Type B pancreatic cell (in vitro differentiated cells): Measurements from ENCODE around the gene CFAP65. TPM values are rescaled to one million over a fixed set of nuclear protein-coding genes. Genes with fewer than 3 reads are reported as not detected.

Experiments
- DNase-seq: peaks from one replicate; pipeline ENCODE4 v3.0.0; 2021; ENCODE audit warnings: mixed read lengths; ENCODE audit not compliant: unreplicated experiment; ENCODE audit errors: extremely low spot score
- H3K27ac Mint-ChIP-seq: 2 replicates; pipeline ENCODE4 v1.8.0; 2021; ENCODE audit warnings: mild to moderate bottlenecking, mixed read lengths
- H3K27me3 Mint-ChIP-seq: 2 replicates; pipeline ENCODE4 v1.8.0; 2021; ENCODE audit warnings: mixed read lengths
- H3K36me3 Mint-ChIP-seq: 2 replicates; pipeline ENCODE4 v1.8.0; 2021; ENCODE audit warnings: mixed read lengths
- H3K4me1 Mint-ChIP-seq: one replicate; pipeline ENCODE4 v1.8.0; 2021; ENCODE audit warnings: mixed read lengths; ENCODE audit not compliant: unreplicated experiment
- H3K4me3 Mint-ChIP-seq: 2 replicates; pipeline ENCODE4 v1.8.0; 2021; ENCODE audit warnings: mild to moderate bottlenecking, mixed read lengths
- H3K9me3 Mint-ChIP-seq: 2 replicates; pipeline ENCODE4 v1.8.0; 2021; ENCODE audit warnings: mixed read lengths
- CTCF ChIP-seq: fragments of 200-600 bp; sonication (generic); conservative IDR thresholded peaks from 2 replicates; pipeline ENCODE4 v1.5.0; 2021; ENCODE audit warnings: antibody characterized with exemption, mild to moderate bottlenecking
- microRNA-seq: library from miRNA; unstranded; fragments of <30 nt; microRNA quantifications from one replicate; pipeline ENCODE4, GENCODE V29; 2020
- total RNA-seq: library from RNA; stranded (reverse); gene quantifications from 2 replicates; pipeline ENCODE4 v1.2.1, GENCODE V29; 2021; ENCODE audit warnings: low replicate concordance

The CFAP65 gene
- total RNA-seq, 1 donor from 2014 or later = 2.1 TPM

GRCh38 chr2:218957671-218958070, 83.6 kb downstream of the CFAP65 start:
- peak overlapping the region; percentile 55 for H3K4me3 Mint-ChIP-seq
- H3K36me3 Mint-ChIP-seq = no peaks in the 10 kb centered on the region
- peaks cover 84% of the 10 kb centered on the region for H3K27me3 Mint-ChIP-seq

GRCh38 chr2:218956039-218956438, 85.3 kb downstream of the CFAP65 start:
- H3K36me3 Mint-ChIP-seq = no peaks in the 10 kb centered on the region
- H3K4me3 Mint-ChIP-seq = no peak overlapping the region
- H3K4me1 Mint-ChIP-seq = peaks cover under 1% of the 10 kb centered on the region
- peak; percentile 32 for DNase-seq
- H3K9me3 Mint-ChIP-seq = no peaks in the 10 kb centered on the region
- no peak overlapping the region for H3K27ac Mint-ChIP-seq
- TF ChIP-seq CTCF = no peak
- H3K27me3 Mint-ChIP-seq = peaks cover 81% of the 10 kb centered on the region

More at GRCh38 chr2:218957671-218958070, 83.6 kb downstream of the CFAP65 start:
- H3K9me3 Mint-ChIP-seq = no peaks in the 10 kb centered on the region
- H3K27ac Mint-ChIP-seq = no peak overlapping the region
- DNase-seq = peak; percentile 45
- H3K4me1 Mint-ChIP-seq = peaks cover 4% of the 10 kb centered on the region
- TF ChIP-seq CTCF = no peak

- no peak for TF ChIP-seq CTCF
- peaks cover 85% of the 10 kb centered on the region for H3K27me3 Mint-ChIP-seq
- DNase-seq = peak; percentile 32
- H3K36me3 Mint-ChIP-seq = no peaks in the 10 kb centered on the region
- H3K9me3 Mint-ChIP-seq = no peaks in the 10 kb centered on the region
- no peak overlapping the region for H3K27ac Mint-ChIP-seq
- H3K4me3 Mint-ChIP-seq = no peak overlapping the region
- H3K4me1 Mint-ChIP-seq = no peaks in the 10 kb centered on the region
Measured at GRCh38 chr2:218954541-218955300, 86.6 kb downstream of the CFAP65 start.

- no peaks in the 10 kb centered on the region for H3K9me3 Mint-ChIP-seq
- no peaks in the 10 kb centered on the region for H3K4me1 Mint-ChIP-seq
- no peak overlapping the region for H3K4me3 Mint-ChIP-seq
- no peaks in the 10 kb centered on the region for H3K36me3 Mint-ChIP-seq
- TF ChIP-seq CTCF = no peak
- H3K27me3 Mint-ChIP-seq = peaks cover 83% of the 10 kb centered on the region
- peak; percentile 65 for DNase-seq
- H3K27ac Mint-ChIP-seq = no peak overlapping the region
Measured at GRCh38 chr2:218953366-218953954, 87.9 kb downstream of the CFAP65 start.

Small RNA genes within 50 kb of the gene (microRNA-seq; reads per million reads assigned to microRNA genes)
- gene MIR3131 (7.4 reads per million, percentile 28 among the genes with 10 or more reads in this experiment), gene MIR375 (163,382 reads per million, percentile 100 among the genes with 10 or more reads in this experiment)

Other genes starting within 250 kb of the CFAP65 start
- gene PRKAG3, start 209.7 kb downstream of the CFAP65 start, total RNA-seq = not detected in 2 replicates
- gene WNT6, start 181.7 kb downstream of the CFAP65 start, total RNA-seq = 24.7 and 123 TPM in 2 replicates
- 5.5 and 31.8 TPM in 2 replicates for gene WNT10A, start 160.7 kb downstream of the CFAP65 start, total RNA-seq
- 5.9 and 10.0 TPM in 2 replicates for gene CDK5R2, start 81.8 kb downstream of the CFAP65 start, total RNA-seq
- gene FEV, start 56.3 kb downstream of the CFAP65 start, total RNA-seq = 12.5 and 51.1 TPM in 2 replicates
- 77.3 and 179 TPM in 2 replicates for gene CRYBA2, start 48.1 kb downstream of the CFAP65 start, total RNA-seq
- gene IHH, start 19.4 kb upstream of the CFAP65 start, total RNA-seq = 10.8 and 13.8 TPM in 2 replicates
- 17.9 and 19.6 TPM in 2 replicates for gene NHEJ1, start 119.3 kb upstream of the CFAP65 start, total RNA-seq
- 5.5 and 6.1 TPM in 2 replicates for gene SLC23A3, start 128.5 kb upstream of the CFAP65 start, total RNA-seq
- gene CNPPD1, start 135.4 kb upstream of the CFAP65 start, total RNA-seq = 37.8 and 54.0 TPM in 2 replicates
- gene RETREG2, start 136.8 kb upstream of the CFAP65 start, total RNA-seq = 86.2 and 88.7 TPM in 2 replicates
- gene ZFAND2B, start 165.3 kb upstream of the CFAP65 start, total RNA-seq = 25.9 and 28.2 TPM in 2 replicates
- gene ABCB6, start 177.4 kb upstream of the CFAP65 start, total RNA-seq = 40.4 and 70.7 TPM in 2 replicates
- gene ATG9A, start 188.1 kb upstream of the CFAP65 start, total RNA-seq = 46.4 and 52.9 TPM in 2 replicates
- gene ANKZF1, start 188.3 kb upstream of the CFAP65 start, total RNA-seq = 58.7 and 58.8 TPM in 2 replicates
- gene GLB1L, start 203.9 kb upstream of the CFAP65 start, total RNA-seq = 4.4 and 16.1 TPM in 2 replicates
- 34.2 and 37.5 TPM in 2 replicates for gene STK16, start 204.0 kb upstream of the CFAP65 start, total RNA-seq
- gene TUBA4B, start 211.7 kb upstream of the CFAP65 start, total RNA-seq = not detected in 2 replicates
- 25.4 and 81.1 TPM in 2 replicates for gene TUBA4A, start 212.4 kb upstream of the CFAP65 start, total RNA-seq
- 68.5 and 109 TPM in 2 replicates for gene DNAJB2, start 237.8 kb upstream of the CFAP65 start, total RNA-seq